OCI-LY1 (cell line): ENCODE data around the gene PLA2G2D.

Experiments
- EZH2 ChIP-seq: fragments of 200-600 bp; sonication (generic), shearing (Covaris generic); IDR thresholded peaks from 2 replicates; pipeline ENCODE4 v1.8.0; 2017; ENCODE audit warnings: borderline replicate concordance, mixed run types, mild to moderate bottlenecking, antibody characterized with exemption, low read length, moderate library complexity, mixed read lengths
- TF ChIP-seq, protein P1 (sequence below): fragments of 200-600 bp; sonication (generic), shearing (Covaris generic); IDR thresholded peaks from 2 replicates; pipeline ENCODE4 v1.5.1; 2017; ENCODE audit warnings: mild to moderate bottlenecking, antibody characterized with exemption, low read length, moderate library complexity, mixed read lengths

DNA sequence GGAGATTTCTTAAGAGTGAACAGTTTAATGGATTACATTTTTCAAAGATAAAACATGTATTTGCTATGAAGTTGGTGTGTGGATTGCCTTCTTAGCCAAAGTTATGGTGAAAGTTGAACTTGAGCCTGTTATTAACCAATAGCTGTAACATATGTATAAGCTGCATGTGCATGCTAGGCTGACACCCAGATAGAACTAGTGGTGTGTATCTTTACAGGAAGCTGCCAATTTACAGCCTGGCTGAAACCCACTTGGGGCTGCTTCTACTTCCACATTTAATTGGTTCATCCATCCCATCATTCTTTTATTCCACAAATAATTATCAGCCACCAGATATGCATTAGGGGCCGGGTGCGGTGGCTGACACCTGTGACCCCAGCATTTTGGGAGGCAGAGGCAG is 46.1 kb downstream of the PLA2G2D start:
- TF ChIP-seq, protein P1, sequence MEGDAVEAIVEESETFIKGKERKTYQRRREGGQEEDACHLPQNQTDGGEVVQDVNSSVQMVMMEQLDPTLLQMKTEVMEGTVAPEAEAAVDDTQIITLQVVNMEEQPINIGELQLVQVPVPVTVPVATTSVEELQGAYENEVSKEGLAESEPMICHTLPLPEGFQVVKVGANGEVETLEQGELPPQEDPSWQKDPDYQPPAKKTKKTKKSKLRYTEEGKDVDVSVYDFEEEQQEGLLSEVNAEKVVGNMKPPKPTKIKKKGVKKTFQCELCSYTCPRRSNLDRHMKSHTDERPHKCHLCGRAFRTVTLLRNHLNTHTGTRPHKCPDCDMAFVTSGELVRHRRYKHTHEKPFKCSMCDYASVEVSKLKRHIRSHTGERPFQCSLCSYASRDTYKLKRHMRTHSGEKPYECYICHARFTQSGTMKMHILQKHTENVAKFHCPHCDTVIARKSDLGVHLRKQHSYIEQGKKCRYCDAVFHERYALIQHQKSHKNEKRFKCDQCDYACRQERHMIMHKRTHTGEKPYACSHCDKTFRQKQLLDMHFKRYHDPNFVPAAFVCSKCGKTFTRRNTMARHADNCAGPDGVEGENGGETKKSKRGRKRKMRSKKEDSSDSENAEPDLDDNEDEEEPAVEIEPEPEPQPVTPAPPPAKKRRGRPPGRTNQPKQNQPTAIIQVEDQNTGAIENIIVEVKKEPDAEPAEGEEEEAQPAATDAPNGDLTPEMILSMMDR: no peak
- no peak for TF ChIP-seq EZH2
